Activated gamma-delta T cell treated with anti-CD3 and anti-CD28 coated beads, Interleukin-2, amount 50 U/mL, for 16 hours (primary cell): Measurements from ENCODE around the gene EFR3B.
"Not testable (repeated sequence)": the region's sequence is repeated elsewhere in the genome, so short reads cannot be mapped to it uniquely, and the experiment has no call there.

ENCODE experiments used
- DNase-seq: peaks from one replicate; pipeline ENCODE4 v3.0.0-alpha.2; 2020; ENCODE audit warnings: low read depth

Gene EFR3B

GRCh38 chr2:25104736-25105135 lies 62.9 kb downstream of the EFR3B start:
- no peak for DNase-seq

GRCh38 chr2:25105336-25106085 lies 63.6 kb downstream of the EFR3B start:
- no peak for DNase-seq

DNA sequence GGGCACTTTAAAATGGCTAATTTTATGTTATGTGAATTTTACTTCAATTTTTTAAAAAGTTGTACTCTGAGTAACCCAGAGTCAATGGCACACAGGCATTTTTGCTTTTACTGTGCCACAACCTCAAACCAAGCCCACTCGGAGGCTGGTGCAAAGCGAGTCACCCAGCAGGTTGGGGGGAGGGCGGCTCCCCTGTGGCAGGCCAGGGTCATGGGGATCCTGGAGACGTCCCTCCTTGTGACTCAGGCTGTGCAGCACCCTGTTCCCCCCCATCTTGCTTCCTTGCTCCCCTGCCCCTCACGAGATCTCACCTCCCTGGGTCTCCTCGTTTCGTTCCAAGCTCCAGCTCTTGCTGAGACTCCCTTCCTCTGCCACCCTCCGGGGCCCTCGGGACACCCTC lies 67.9 kb downstream of the EFR3B start:
- no peak for DNase-seq

DNA sequence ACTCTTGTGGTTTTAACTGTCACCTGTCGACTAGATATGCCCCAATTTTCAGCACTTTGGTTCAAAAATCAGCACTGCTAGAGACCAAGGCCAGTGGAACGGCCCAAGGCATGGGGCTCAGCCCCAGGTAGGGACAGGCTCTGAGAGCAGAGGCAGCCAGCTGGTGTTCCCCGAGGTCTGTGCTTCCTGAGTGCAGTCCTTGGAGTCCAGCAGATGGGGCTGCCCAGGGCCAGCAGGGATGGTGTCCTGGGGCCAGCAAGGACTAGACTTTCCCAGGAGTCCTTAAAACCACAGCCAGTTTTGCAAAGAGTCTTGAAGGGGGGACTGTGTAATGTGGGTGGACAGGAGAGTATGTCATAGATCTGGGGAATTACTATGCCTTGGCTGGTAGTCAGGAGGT lies 70.2 kb downstream of the EFR3B start:
- no peak for DNase-seq

GRCh38 chr2:25115249-25115883 lies 73.5 kb downstream of the EFR3B start:
- DNase-seq = no peak

DNA sequence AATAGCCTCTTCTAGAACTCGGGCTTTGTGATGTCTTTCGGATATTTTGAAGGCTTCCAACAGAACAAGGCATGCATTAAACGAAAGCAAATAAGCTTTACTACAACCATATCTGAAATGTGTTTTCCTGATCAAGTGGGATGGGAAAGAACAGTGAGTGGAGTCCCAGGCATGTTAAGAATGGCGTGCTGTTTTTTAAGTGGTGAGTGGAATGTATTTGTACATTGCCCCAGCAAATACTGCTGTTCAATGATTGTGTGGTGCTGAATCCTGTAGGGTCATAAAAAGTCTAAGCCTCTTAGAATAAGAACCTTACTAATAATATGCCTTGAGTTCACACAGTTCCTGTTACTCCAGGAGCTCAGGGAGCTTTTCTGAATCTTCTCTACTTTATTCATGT lies 74.0 kb downstream of the EFR3B start:
- no peak for DNase-seq

- no peak for DNase-seq
Measured at GRCh38 chr2:25116956-25117355, 75.1 kb downstream of the EFR3B start.

- DNase-seq = no peak
Measured at GRCh38 chr2:25119263-25119662, 77.4 kb downstream of the EFR3B start.

- DNase-seq = no peak
Measured at GRCh38 chr2:25122367-25122766, 80.5 kb downstream of the EFR3B start.

DNA sequence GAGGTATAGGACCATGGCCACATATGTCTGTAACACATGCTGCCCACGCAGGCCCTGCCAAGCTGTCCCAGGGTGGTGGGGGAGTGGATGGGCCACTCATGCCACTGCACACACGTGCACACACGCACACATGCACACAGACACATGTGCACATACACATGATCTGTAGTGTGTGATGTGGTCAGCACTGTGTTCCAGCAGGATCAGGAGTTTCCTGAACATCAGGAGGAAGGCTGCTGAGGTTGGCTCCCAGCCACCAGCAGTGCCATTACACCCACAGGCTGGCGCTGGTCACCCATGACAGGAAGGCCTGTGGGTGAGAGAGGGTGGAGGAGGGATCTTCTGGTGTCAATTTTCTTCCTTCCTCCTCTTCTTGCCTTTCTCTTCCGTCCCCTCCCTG lies 81.8 kb downstream of the EFR3B start:
- DNase-seq = no peak

GRCh38 chr2:25125189-25125588 lies 83.3 kb downstream of the EFR3B start:
- no peak for DNase-seq

GRCh38 chr2:25125976-25126375 lies 84.1 kb downstream of the EFR3B start:
- no peak for DNase-seq

DNA sequence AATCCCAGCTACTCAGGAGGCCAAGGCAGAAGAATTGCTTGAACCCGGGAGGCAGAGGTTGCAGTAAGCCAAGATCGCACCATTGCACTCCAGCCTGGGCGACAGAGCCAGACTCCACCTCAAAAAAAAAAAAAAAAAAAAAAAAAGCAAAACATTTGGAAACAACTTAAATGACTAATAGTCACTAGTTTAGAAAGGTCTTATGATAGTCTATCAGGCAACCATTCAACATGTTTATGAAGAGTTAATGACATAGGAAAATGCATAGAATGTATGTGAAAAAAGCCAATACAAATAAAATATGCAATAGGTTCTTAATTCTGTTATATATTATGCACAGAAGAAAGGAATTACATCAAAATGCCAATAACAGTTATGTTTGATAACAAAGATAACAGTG lies 85.2 kb downstream of the EFR3B start:
- not testable (repeated sequence) for DNase-seq

- no peak for DNase-seq
Measured at GRCh38 chr2:25127646-25128045, 85.8 kb downstream of the EFR3B start.

- DNase-seq = no peak
Measured at GRCh38 chr2:25129901-25130520, 88.1 kb downstream of the EFR3B start.

- DNase-seq = no peak
Measured at GRCh38 chr2:25131253-25131566, 89.3 kb downstream of the EFR3B start.

GRCh38 chr2:25131567-25132298 lies 89.9 kb downstream of the EFR3B start:
- no peak for DNase-seq

GRCh38 chr2:25132299-25132635 lies 90.4 kb downstream of the EFR3B start:
- no peak for DNase-seq

DNA sequence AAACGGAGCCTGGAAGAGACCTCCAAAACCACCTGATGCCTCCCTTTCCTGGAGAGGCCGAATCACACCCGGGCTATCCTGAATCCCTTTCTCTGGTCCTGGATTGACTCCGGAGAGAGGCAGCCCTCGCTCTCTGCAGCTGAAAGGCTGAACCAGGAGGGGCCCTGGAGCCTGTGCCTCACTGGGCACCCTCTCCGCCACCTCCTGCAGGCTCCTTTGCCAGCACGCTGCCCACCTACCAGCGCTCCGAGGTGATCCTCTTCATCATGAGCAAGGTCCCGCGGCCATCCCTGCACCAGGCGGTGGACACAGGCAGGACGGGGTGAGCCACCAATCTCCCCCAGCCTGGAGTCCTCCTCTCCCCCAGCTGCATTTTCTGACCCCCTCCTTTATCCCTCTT lies 90.8 kb downstream of the EFR3B start:
- DNase-seq = no peak

DNA sequence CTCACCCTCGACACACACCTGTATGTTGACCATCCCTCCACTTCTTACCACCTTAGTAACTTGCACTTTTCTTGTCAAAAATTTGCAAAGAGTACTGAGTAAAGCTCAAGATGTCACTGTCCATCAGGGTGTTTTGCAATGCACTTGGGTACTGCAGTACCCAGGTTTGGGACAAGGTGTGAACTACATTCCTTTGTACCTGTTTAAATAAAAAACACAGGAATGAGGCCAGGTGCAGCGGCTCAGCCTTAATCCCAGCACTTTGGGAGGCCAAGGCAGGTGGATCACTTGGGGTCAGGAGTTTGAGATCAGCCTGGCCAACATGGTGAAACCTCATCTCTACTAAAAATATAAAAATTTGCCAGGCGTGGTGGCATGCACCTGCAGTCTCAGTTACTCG lies 98.7 kb downstream of the EFR3B start:
- not testable (repeated sequence) for DNase-seq

GRCh38 chr2:25141120-25141519 lies 99.2 kb downstream of the EFR3B start:
- DNase-seq = no peak

DNA sequence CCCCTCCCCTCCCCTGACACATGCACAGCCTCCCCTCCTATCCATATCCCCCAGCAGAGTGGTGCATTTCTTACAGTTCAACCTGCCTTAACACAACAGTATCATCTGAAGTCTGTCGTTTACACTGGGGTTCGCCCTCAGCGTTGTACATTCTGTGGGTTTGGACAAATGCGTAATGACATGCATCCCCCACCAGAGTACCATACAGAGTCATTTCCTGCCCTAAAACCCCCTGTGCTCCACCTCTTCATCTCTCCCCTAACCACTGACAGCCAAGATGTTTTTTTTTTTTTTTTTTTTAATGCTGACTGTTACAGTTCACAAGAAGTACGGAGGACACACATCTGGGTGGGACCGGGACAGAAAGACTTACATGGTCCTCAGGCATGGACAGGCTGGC lies 103.9 kb downstream of the EFR3B start:
- DNase-seq = no peak

DNA sequence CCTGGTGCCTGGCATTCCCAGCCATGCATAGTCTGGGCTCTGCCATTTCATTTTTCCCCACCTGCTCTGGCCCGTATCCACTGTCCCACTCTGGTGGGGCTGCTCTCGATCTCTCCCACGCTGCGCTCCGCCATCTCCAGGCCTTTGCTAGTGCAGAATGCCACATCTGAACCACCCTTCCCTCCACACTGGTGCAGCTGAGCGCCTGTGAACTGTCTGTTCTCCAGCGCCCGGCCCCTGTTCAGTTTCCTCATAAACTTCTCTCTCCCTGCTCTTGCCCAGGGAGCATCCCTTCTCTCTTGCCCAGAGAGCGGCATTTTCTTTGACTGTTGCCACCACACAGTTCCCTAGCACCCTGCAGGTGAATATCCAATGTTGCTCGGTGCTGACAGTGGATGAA lies 105.0 kb downstream of the EFR3B start:
- no peak for DNase-seq
